Amniotic epithelial cell (primary cell): Measurements from ENCODE around the gene ZNF384.

Source experiments
- DNase-seq: peaks from one replicate; pipeline ENCODE4 v3.0.0-alpha.2; 2010; ENCODE audit warnings: low read depth

The ZNF384 gene

DNA sequence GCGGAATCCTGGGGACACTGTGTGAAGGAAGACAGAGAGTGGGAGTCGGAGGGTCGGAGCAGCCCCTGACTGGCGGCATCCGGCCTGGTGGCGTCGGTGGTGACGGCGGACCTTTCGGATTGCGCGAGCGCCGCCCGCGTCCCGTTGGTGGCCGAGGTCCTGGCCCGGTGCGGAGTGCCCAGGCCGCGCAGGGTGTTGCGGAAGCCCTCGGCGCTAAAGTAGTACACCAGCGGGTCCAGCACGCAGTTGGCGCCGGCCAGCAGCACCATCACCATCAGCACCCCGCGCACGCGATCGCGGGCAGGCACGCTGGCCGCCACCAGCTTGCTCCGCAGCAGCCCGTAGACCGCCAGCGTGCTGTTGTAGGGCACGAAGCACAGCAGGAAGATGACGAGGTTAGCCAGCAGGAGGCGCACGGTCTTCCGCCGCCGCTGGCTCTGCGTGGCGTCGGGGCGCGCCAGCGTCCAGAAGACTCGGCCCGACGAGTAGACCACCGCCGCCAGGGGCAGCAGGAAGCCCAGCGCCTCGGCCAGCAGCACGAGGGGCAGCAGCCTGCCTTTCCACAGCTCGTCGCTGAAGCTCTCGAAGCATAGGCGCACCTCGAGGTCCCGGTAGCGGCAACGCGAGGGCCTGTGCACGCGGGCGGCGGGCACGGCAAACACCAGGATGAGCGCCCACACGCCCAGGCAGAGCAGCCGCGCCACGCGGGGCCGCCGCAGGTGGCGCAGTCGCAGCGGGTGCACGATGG is 68.9 kb downstream of the ZNF384 start:
- peak; percentile 47 for DNase-seq

- DNase-seq: no peak
Measured at GRCh38 chr12:6618483-6619225, 70.5 kb downstream of the ZNF384 start.
